Activated naive CD8-positive, alpha-beta T cell treated with anti-CD3 and anti-CD28 coated beads for 36 hours (primary cell): ENCODE results near the gene DSCAM. TPM values are rescaled to one million over a fixed set of nuclear protein-coding genes. Genes with fewer than 3 reads are reported as not detected.
"Not testable (repeated sequence)": the region's sequence is repeated elsewhere in the genome, so short reads cannot be mapped to it uniquely, and the experiment has no call there.

ENCODE experiments used
- DNase-seq: peaks from one replicate; pipeline ENCODE4 v3.0.0; 2021
- H3K27ac Mint-ChIP-seq: one replicate; pipeline ENCODE4 v1.8.0; 2022; ENCODE audit warnings: mild to moderate bottlenecking, moderate library complexity, mixed read lengths
- H3K27me3 Mint-ChIP-seq: one replicate; pipeline ENCODE4 v1.8.0; 2022; ENCODE audit warnings: mild to moderate bottlenecking, mixed read lengths
- H3K36me3 Mint-ChIP-seq: one replicate; pipeline ENCODE4 v1.8.0; 2021; ENCODE audit warnings: mild to moderate bottlenecking, mixed read lengths
- H3K4me1 Mint-ChIP-seq: one replicate; pipeline ENCODE4 v1.8.0; 2021; ENCODE audit warnings: mixed read lengths
- H3K4me3 Mint-ChIP-seq: one replicate; pipeline ENCODE4 v1.8.0; 2022; ENCODE audit warnings: mild to moderate bottlenecking, moderate library complexity, mixed read lengths
- H3K9me3 Mint-ChIP-seq: one replicate; pipeline ENCODE4 v1.8.0; 2022; ENCODE audit warnings: mixed read lengths
- total RNA-seq, 2 experiments: library from RNA; stranded (reverse); gene quantifications; one replicate each; pipeline ENCODE4 v1.2.3, GENCODE V29; 2021

The DSCAM gene
- total RNA-seq, 2 experiments from 2014 or later: not detected

DNA sequence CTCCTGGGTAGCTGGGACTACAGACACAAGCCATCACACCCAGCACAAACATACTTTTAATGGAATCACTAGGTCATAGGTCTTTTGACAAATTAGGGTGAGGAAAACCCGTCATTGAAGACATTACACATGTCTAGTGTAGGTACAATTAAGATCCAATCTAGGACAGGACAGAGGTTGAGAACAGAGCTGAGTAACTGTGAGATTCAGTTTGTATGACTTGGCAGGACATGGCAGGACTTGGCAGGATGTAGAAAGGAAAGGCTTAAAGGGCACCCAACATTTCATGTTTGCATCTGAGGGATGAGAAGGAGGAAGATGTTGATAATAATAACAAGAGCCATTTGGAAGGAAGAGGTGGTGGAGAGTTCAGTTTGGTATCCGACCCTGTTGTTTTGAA, 496.0 kb downstream of the DSCAM start:
- H3K4me3 Mint-ChIP-seq: no peak overlapping the region
- no peaks in the 10 kb centered on the region for H3K27me3 Mint-ChIP-seq
- no peaks in the 10 kb centered on the region for H3K4me1 Mint-ChIP-seq
- no peak for DNase-seq
- H3K36me3 Mint-ChIP-seq: no peaks in the 10 kb centered on the region
- H3K9me3 Mint-ChIP-seq: no peaks in the 10 kb centered on the region
- H3K27ac Mint-ChIP-seq: no peak overlapping the region

DNA sequence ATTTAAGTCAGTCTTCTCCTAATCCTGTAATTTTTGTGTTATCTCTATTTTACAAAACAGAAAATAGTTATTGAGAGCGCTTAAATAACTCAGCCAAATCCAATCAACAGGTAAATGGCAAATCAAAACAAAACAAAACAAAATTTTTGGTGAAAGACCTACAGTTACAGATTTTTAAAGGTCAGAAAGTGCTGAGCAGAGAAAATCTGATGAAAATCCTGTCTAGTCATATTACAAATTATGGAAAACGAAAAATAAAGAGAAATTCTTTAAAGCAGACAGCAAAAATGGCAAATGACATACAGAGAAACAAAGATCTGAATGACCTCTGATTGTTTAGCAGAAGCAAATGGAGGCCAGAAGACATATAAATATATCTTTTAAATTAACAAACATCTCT, 497.4 kb downstream of the DSCAM start:
- no peaks in the 10 kb centered on the region for H3K36me3 Mint-ChIP-seq
- H3K27me3 Mint-ChIP-seq: peaks cover 6% of the 10 kb centered on the region
- DNase-seq: no peak
- H3K27ac Mint-ChIP-seq: no peak overlapping the region
- no peaks in the 10 kb centered on the region for H3K4me1 Mint-ChIP-seq
- no peaks in the 10 kb centered on the region for H3K9me3 Mint-ChIP-seq
- H3K4me3 Mint-ChIP-seq: no peak overlapping the region

DNA sequence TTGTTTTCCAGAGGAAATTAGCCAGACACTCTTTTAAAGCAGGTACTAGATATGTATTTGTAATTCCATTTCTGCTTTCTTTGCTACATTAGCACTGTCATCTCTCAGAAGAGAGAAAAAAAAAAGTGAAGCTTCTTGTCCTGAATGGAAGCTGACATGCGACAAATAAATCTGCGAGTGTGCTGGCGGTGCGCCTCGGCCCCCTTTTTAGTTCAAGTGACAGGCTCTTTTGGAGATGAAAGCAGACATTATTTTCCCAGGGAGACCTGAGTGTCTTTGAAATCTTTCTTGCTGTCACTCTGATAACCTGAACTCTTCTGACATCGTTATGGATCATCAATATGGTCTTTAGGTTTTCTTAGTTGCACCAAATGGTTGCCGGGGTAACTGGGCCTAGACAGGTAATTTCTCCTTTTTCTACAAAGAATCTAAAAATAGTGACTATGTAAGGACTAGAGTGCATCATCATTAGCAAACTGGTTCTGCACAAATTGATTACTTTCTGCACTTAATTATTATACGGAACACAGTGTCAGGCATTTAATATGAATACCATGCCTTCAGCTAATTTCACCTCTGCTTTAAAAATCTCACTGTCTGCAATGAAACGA, 501.1 kb downstream of the DSCAM start:
- H3K9me3 Mint-ChIP-seq: no peaks in the 10 kb centered on the region
- H3K27me3 Mint-ChIP-seq: peaks cover 6% of the 10 kb centered on the region
- H3K27ac Mint-ChIP-seq: no peak overlapping the region
- no peak for DNase-seq
- no peak overlapping the region for H3K4me3 Mint-ChIP-seq
- H3K4me1 Mint-ChIP-seq: no peaks in the 10 kb centered on the region
- H3K36me3 Mint-ChIP-seq: no peaks in the 10 kb centered on the region

DNA sequence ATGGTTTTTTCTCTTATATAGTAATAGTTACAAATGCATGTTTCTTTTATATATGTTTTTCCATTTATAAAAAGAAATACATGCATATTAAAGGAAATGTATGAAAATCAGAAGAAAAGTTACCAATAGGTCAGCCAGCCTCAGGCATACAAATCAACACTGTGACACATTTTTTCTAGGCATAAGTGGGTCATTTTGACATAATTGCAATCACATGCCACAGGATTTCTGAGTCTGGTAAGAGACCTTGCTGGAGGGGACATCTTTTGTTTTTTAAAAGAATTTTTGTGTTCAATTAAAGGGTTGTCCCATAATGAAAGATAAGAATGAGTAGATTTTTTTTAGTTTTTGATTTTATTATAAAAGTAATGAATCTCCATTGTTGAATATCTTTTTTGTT, 506.6 kb downstream of the DSCAM start:
- Mint-ChIP-seq H3K27me3 (peaks cover 6% of the 10 kb centered on the region), H3K36me3 (no peaks in the 10 kb centered on the region), H3K9me3 (peaks cover 1% of the 10 kb centered on the region), H3K27ac (no peak overlapping the region), H3K4me3 (no peak overlapping the region), H3K4me1 (no peaks in the 10 kb centered on the region)
- DNase-seq: no peak

DNA sequence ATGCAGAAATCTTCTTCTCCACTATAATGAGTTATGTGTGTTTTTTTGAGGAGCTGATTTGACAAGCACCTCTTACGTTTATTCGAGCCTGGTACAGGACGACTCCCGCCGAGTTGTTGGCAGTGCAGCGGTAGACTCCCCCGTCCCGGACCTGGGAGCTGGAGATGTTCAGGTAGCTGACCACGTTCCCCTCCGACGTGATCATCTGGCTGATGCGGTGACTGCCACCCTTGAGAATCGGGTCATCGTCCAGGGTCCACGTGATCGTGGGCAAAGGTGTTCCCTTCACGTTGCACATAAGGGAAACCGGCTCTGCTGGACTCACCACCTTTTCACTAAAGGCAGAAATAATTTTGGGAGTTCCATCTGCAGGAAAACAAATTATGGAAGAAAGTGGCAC, 507.9 kb downstream of the DSCAM start:
- peaks cover 4% of the 10 kb centered on the region for H3K27me3 Mint-ChIP-seq
- no peak overlapping the region for H3K27ac Mint-ChIP-seq
- H3K9me3 Mint-ChIP-seq: peaks cover 1% of the 10 kb centered on the region
- H3K4me1 Mint-ChIP-seq: no peaks in the 10 kb centered on the region
- no peaks in the 10 kb centered on the region for H3K36me3 Mint-ChIP-seq
- no peak for DNase-seq
- no peak overlapping the region for H3K4me3 Mint-ChIP-seq

DNA sequence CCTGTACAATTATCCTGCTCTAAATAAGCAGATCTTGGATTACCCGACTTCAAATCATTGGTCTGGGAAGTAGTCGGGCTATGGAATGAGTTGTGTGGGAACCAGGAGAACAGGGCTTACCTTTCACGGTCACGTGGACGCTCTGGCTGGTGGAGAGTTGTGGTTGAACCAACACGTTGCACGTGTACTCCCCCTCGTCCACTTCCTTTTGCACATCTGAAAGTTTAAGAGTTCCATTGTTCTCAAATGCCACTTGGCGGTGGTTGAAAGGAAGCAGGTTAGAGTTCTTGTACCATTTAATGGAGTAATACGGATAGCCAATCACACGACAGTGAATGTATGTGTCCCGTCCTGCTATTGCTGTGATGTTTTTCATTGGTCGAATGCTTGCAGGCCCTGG, 509.0 kb downstream of the DSCAM start:
- Mint-ChIP-seq H3K9me3 (peaks cover 1% of the 10 kb centered on the region), H3K4me3 (no peak overlapping the region), H3K4me1 (no peaks in the 10 kb centered on the region), H3K27me3 (peaks cover 4% of the 10 kb centered on the region), H3K36me3 (no peaks in the 10 kb centered on the region), H3K27ac (no peak overlapping the region)
- DNase-seq: no peak

DNA sequence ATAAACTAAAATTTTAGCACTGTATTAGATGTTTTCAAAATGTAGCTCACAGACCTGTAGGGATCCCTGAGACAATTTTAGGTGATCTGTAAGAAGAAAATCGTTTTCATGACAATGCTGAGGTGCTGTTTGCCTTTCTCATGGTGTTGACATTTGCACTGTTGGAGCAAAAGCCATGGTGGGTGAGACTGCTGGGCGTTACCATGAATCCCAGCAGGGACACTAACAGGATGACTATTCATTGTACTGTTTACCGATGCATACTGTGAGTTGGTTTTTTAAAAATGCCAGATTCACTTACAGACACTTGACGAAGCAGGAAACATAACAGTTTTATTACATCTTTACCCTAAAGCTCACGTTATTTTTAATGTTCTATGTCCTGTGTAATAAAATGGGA, 511.3 kb downstream of the DSCAM start:
- Mint-ChIP-seq H3K9me3 (peaks cover 1% of the 10 kb centered on the region), H3K36me3 (no peaks in the 10 kb centered on the region), H3K27me3 (peaks cover 4% of the 10 kb centered on the region), H3K4me1 (no peaks in the 10 kb centered on the region), H3K4me3 (no peak overlapping the region), H3K27ac (no peak overlapping the region)
- no peak for DNase-seq

DNA sequence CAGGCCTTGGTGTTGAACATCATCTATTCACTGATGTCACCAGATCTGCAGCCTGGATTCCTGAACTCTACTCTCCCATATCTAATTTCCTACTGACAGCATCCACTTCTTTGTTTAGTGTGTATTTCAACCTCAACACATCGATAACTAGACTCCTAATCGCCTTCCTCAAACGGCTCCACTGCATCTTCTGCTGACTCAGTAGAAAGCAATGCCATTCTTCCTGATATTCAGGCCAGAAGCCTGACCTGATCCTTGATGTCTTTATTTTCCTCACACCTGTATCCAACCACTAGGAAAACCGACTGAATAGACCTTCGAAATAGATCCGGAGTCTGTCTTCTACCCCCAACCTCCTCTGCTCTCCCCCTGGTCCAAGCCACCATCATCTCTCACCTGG, 512.8 kb downstream of the DSCAM start:
- no peaks in the 10 kb centered on the region for H3K4me1 Mint-ChIP-seq
- H3K36me3 Mint-ChIP-seq: no peaks in the 10 kb centered on the region
- H3K27me3 Mint-ChIP-seq: peaks cover 4% of the 10 kb centered on the region
- H3K27ac Mint-ChIP-seq: no peak overlapping the region
- peaks cover 1% of the 10 kb centered on the region for H3K9me3 Mint-ChIP-seq
- DNase-seq: no peak
- no peak overlapping the region for H3K4me3 Mint-ChIP-seq

DNA sequence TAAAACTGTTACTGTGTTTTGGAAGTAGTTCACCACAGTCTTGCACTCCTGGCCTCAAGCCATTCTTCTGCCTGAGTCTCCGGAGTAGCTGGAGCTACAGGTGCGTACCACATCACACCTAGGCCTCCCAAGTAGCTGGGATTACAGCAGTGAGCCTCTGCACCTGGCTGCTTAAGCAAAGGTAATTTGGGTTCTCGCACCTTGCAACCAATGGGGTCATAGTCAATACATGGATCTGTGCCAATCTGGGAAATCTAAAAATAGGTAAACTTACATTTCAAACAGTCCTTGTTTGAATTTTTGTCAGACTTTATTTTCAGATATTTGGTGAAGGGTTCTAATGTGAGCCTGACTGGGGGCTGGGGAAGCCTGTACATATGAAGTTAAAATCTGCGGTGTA, 513.2 kb downstream of the DSCAM start:
- Mint-ChIP-seq H3K4me1 (no peaks in the 10 kb centered on the region), H3K27ac (no peak overlapping the region), H3K4me3 (no peak overlapping the region), H3K9me3 (peaks cover 1% of the 10 kb centered on the region), H3K27me3 (peaks cover 8% of the 10 kb centered on the region), H3K36me3 (no peaks in the 10 kb centered on the region)
- no peak for DNase-seq

DNA sequence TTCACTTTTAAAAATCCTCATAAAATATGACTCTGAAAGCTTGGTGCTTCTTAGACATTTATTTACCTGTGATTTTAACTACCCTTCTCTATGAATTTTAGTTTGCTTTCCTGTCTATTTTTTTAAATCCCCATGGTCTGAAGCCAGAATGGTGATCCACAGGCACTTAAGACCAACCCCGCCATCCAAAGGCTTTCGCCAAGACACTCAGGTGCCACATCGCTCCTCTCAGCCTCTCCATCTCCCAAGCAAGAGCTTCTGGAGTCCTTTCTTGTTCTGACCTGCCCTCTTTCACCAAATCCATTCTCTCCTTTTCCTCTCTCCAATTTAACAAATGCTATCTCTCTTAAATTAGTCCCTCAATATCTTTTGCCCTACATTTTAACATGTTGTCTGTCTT, 515.2 kb downstream of the DSCAM start:
- Mint-ChIP-seq H3K4me1 (no peaks in the 10 kb centered on the region), H3K27ac (no peak overlapping the region), H3K27me3 (peaks cover 10% of the 10 kb centered on the region), H3K4me3 (no peak overlapping the region), H3K9me3 (peaks cover 4% of the 10 kb centered on the region), H3K36me3 (no peaks in the 10 kb centered on the region)
- DNase-seq: no peak

DNA sequence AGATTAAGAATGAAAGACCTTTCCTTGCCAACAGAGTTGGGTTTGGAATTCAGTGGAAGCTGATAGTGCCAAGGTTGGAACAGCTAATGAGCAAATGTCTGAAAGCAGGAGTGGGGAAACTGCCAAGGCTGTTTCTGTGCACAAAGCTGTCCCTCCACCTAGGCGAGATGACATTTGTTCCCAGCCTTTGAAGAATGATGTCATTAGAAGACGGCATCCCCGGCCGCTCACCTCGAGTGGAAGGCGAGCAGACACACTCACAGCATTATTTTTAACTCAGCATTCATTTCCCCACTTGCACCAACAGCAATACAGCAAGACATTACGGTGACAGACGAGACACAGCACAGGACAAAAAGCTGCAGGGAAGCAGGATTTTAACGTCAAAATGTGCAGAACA, 515.8 kb downstream of the DSCAM start:
- Mint-ChIP-seq H3K9me3 (peaks cover 4% of the 10 kb centered on the region), H3K27me3 (peaks cover 10% of the 10 kb centered on the region), H3K4me3 (no peak overlapping the region), H3K27ac (no peak overlapping the region), H3K4me1 (no peaks in the 10 kb centered on the region), H3K36me3 (no peaks in the 10 kb centered on the region)
- DNase-seq: no peak

DNA sequence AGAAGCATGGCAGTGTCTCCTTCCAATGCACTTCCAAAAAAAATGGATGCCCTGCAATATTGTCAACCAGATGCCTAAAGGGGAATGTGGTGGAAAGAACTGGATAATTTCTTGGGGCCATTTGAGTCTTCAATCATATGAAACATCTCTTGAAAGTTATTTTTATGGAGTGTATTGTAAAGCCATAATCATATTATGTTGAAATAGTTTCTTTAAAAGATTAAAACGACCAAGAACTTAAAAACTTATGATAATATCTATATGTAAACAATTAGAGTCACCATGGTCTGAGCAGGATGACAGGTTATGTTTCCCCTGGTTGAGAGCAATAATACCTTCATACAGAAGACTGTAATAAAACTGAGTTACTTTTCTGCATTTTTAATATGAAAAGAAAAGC, 522.6 kb downstream of the DSCAM start:
- Mint-ChIP-seq H3K9me3 (peaks cover 4% of the 10 kb centered on the region), H3K27me3 (peaks cover 6% of the 10 kb centered on the region), H3K4me3 (no peak overlapping the region), H3K4me1 (no peaks in the 10 kb centered on the region), H3K27ac (no peak overlapping the region), H3K36me3 (no peaks in the 10 kb centered on the region)
- no peak for DNase-seq

DNA sequence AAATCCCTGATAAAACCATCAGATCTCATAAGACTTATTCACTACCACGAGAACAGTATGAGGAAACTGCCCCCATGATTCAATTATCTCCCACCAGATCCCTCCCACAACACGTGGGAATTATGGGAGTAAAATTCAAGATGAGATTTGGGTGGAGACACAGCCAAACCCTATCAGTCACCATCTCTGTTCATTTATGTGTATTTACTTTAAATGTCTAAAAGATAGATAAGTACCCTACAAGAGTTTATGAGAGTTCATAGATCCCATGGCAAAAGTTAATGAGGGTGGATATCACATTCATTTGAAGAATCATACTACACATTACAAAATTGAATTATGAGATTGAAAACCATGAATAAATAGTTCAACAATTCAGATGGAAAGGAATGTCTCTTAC, 526.2 kb downstream of the DSCAM start:
- not testable (repeated sequence) for H3K36me3 Mint-ChIP-seq, H3K27ac Mint-ChIP-seq, H3K27me3 Mint-ChIP-seq, H3K9me3 Mint-ChIP-seq, H3K4me3 Mint-ChIP-seq, H3K4me1 Mint-ChIP-seq, DNase-seq

DNA sequence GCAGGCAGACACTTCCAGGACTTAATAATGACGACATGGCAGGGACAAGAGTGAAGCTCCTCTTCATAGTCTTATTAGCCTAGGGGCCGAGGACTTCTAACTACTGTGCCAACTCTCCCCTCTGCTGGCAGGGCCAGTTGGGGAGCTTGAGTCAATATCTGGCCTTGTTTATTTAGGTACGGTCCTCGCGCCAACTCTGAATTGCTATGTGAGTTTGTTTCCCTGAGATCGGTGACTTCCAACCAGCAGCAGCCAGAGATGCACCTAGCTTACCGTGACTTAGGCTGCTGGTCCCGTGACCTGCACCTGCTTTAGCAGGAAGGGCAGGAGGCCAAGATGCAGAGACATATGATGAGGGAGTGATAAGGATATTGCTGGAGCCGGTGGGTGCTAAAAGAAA, 528.6 kb downstream of the DSCAM start:
- Mint-ChIP-seq H3K4me1 (no peaks in the 10 kb centered on the region), H3K36me3 (no peaks in the 10 kb centered on the region), H3K4me3 (no peak overlapping the region), H3K27ac (no peak overlapping the region), H3K27me3 (peaks cover under 1% of the 10 kb centered on the region), H3K9me3 (no peaks in the 10 kb centered on the region)
- DNase-seq: no peak

DNA sequence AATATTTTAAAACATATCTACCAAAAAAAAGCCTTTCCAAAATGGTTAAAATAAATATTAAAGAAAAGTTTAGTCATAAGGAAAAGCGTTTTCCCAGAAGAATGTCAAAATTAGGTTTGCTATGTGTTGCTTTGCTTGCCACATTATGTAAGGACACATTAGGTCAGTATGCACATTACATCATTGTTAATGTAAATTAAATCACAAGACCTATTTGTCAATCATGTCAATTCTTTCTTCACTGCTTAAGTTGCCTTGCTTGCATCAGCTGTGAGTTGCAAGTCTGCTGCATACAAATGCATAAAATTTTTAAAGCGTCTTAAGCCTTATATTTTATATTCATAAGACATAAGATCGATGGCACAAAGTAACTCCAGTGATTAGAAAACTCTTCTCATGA, 530.9 kb downstream of the DSCAM start:
- no peak for DNase-seq
- Mint-ChIP-seq H3K4me3 (no peak overlapping the region), H3K36me3 (no peaks in the 10 kb centered on the region), H3K27me3 (peaks cover 4% of the 10 kb centered on the region), H3K4me1 (no peaks in the 10 kb centered on the region), H3K9me3 (no peaks in the 10 kb centered on the region), H3K27ac (no peak overlapping the region)

DNA sequence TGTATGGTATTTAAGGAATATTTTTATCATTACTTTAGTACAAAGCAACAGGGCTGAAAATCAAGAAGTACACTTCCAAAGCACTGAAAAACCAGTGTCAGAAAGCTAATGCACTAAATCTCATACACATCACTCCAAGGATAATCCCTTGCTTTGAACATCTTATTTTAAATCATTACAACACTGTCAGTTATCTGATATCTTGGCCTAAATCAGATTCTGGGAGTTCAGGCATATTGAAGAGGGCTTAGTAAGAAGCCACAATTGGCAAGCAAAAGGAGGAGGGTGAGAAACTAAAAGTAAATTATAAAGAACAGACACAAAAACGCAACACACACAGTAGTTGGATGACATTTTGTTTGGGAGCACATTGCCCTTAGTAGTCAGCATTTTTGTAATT, 531.3 kb downstream of the DSCAM start:
- no peak for DNase-seq
- Mint-ChIP-seq H3K4me1 (no peaks in the 10 kb centered on the region), H3K4me3 (no peak overlapping the region), H3K36me3 (no peaks in the 10 kb centered on the region), H3K27ac (no peak overlapping the region), H3K27me3 (peaks cover 4% of the 10 kb centered on the region), H3K9me3 (no peaks in the 10 kb centered on the region)

DNA sequence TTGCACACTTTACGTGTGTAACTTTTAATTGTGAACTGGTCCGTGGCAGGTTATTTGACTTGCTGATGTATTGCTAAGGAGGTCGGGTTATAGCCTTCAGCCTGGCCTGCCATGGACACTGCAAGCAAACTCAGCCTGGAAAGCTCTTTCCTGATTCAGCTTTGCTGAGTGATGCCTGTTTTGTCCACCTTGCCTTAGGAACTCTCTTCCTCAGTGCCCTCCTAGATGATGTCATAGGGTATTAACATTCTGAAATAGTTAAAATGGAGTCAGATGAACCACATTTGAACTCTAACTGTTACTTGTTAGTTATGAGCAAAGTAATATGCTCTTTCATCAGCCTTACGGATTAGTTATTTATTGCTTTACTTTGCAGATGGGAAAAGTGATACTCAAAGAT, 533.7 kb downstream of the DSCAM start:
- no peaks in the 10 kb centered on the region for H3K4me1 Mint-ChIP-seq
- DNase-seq: no peak

More for the DNA sequence above, 533.7 kb downstream of the DSCAM start:
- Mint-ChIP-seq H3K9me3 (no peaks in the 10 kb centered on the region), H3K27ac (no peak overlapping the region), H3K36me3 (no peaks in the 10 kb centered on the region), H3K27me3 (peaks cover 4% of the 10 kb centered on the region), H3K4me3 (no peak overlapping the region)
